AG04450 (cell line): ENCODE results near the gene CRELD2. TPM values are rescaled to one million over a fixed set of nuclear protein-coding genes. Genes with fewer than 3 reads are reported as not detected.
A peak's percentile ranks its signal among the peaks of the same experiment; 100 is the strongest.

Source experiments
- CTCF ChIA-PET: fragments of 300-600, 350-600 bp; formaldehyde crosslinking; extraction: SDS; loops from one replicate; lab custom pipeline; 2022; ENCODE audit warnings: antibody characterized with exemption, inconsistent platforms; lab: Charles Lee
- POLR2A ChIA-PET: fragments of 350-600 bp; formaldehyde crosslinking; extraction: SDS; loops from one replicate; lab custom pipeline; 2021; ENCODE audit warnings: antibody characterized with exemption, inconsistent platforms; lab: Yijun Ruan, JAX
- DNase-seq: peaks from one replicate; pipeline ENCODE4 v3.0.0-alpha.2; 2011; ENCODE audit warnings: low read depth, low spot score
- H3K27ac ChIP-seq: one replicate; pipeline ENCODE4 v1.5.1; 2012; ENCODE audit warnings: low read depth, low read length, control low read depth
- H3K27me3 ChIP-seq: one replicate; pipeline ENCODE4 v1.6.0; 2012; ENCODE audit warnings: low read length; ENCODE audit not compliant: control insufficient read depth, insufficient read depth
- H3K4me3 ChIP-seq: 2 replicates; pipeline ENCODE4 v1.5.1; 2011; ENCODE audit warnings: mild to moderate bottlenecking, low read depth, low read length, control low read depth
- H3K9me3 ChIP-seq: 2 replicates; pipeline ENCODE4 v1.5.1; 2012; ENCODE audit warnings: low read length; ENCODE audit not compliant: control insufficient read depth, insufficient read depth
- CTCF ChIP-seq: IDR thresholded peaks from 2 replicates; pipeline ENCODE4 v1.5.1; 2011; ENCODE audit warnings: low read depth, low read length, control low read depth, inconsistent platforms
- polyA plus RNA-seq: library from polyadenylated mRNA; depleted of rRNA; stranded (reverse); fragments of >200 nt; gene quantifications from 2 replicates; pipeline ENCODE4 v1.2.3, GENCODE V29; 2011

CRELD2 gene
- polyA plus RNA-seq, 1 experiment: 31.6 TPM

GRCh38 chr22:49968313-49968830, 49.9 kb downstream of the CRELD2 start:
- no peak for TF ChIP-seq CTCF
- H3K27ac ChIP-seq: no peak overlapping the region
- peaks cover under 1% of the 10 kb centered on the region; the same call in 1 of the 2 replicates for H3K9me3 ChIP-seq
- no peak for DNase-seq
- no peak overlapping the region for H3K4me3 ChIP-seq
- CTCF ChIA-PET: interaction anchor here (0.6 kb wide), 1 partner anchor 91 kb away, joined by 3 read pairs; no protein-coding TSS in a partner anchor
- no peaks in the 10 kb centered on the region for H3K27me3 ChIP-seq
- POLR2A ChIA-PET: no interaction called here

GRCh38 chr22:49968831-49969661, 50.6 kb downstream of the CRELD2 start:
- Histone ChIP-seq H3K27me3 (no peaks in the 10 kb centered on the region), H3K9me3 (peaks cover 3% of the 10 kb centered on the region; the same call in 1 of the 2 replicates), H3K27ac (no peak overlapping the region), H3K4me3 (no peak overlapping the region)
- no peak for TF ChIP-seq CTCF
- no peak for DNase-seq
- ChIA-PET CTCF (interaction anchor here (0.6 kb wide), 1 partner anchor 90 kb away, joined by 3 read pairs; no protein-coding TSS in a partner anchor), POLR2A (no interaction called here)

- Histone ChIP-seq H3K4me3 (no peak overlapping the region), H3K27me3 (no peaks in the 10 kb centered on the region), H3K9me3 (peaks cover 3% of the 10 kb centered on the region; the same call in 1 of the 2 replicates), H3K27ac (no peak overlapping the region)
- no peak for TF ChIP-seq CTCF
- DNase-seq: no peak
- ChIA-PET CTCF (no interaction called here), POLR2A (no interaction called here)
These were observed 51.5 kb downstream of the CRELD2 start for GRCh38 chr22:49969751-49970527.

DNA sequence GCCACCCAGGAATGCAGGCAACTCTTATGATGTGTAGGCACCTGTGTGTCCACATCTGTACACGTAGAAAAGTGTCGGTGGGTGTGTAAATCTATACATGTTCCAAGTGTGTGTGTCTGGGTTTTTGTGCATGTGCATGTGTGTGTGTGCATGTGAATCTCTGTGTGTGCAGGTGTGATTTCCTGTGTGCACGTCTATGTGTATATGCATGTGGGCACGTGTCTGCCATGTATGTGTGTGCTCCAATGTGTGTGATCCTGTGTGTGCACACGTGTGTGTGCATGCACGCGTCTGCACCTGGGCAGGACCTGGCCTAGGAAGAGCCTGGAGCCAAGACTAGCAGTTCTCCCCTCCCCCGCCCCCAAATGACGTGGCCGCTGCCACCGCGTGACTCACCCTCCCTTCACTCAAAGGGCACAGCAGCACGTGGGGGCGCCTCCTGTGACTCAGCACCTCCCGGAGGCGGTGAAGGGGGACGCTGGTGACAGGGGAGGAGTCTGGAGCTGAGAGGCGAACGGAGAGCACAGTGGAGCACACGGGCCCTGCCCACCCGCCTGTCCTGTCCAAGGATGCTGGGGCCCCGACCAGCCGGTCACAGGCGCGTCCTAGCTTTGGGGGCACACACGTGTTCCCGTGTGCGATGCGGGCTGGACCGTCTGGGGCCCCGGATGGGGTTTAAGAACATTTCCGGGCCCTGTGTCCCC, 52.2 kb downstream of the CRELD2 start:
- DNase-seq: peak; percentile 80
- ChIA-PET CTCF (no interaction called here), POLR2A (interaction anchor here (0.6 to 1.0 kb wide), 3 partner anchors 9 to 34 kb away, joined by 3 to 12 read pairs (median 4); no protein-coding TSS in a partner anchor)
- Histone ChIP-seq H3K27me3 (no peaks in the 10 kb centered on the region), H3K9me3 (peaks cover 3% of the 10 kb centered on the region; the same call in 1 of the 2 replicates), H3K4me3 (peak overlapping the region; percentile 55), H3K27ac (peak overlapping the region; percentile 92)
- TF ChIP-seq CTCF: no peak
